OCI-LY3 (cell line): ENCODE data around the gene TMEM18.

Source experiments
- H2AFZ ChIP-seq: fragments of 200-600, 300-600 bp; shearing (Covaris generic); 2 replicates; pipeline ENCODE4 v1.6.0; 2014; ENCODE audit warnings: antibody characterized with exemption, low read depth, low read length
- H3K27ac ChIP-seq: fragments of 200-600, 300-600 bp; sonication (generic); 2 replicates; pipeline ENCODE4 v1.5.1; 2014; ENCODE audit warnings: mild to moderate bottlenecking, low read length, moderate library complexity, mixed read lengths
- H3K27me3 ChIP-seq: fragments of 200-600, 300-600 bp; sonication (generic); 2 replicates; pipeline ENCODE4 v1.6.1; 2014; ENCODE audit warnings: low read depth, low read length, mixed read lengths
- H3K36me3 ChIP-seq: fragments of 200-600, 300-600 bp; sonication (generic); replicated peaks from 2 replicates; pipeline ENCODE3; 2014; ENCODE audit warnings: low read depth, low read length, mixed read lengths
- H3K4me1 ChIP-seq: fragments of 300-600, 200-600 bp; sonication (generic); 2 replicates; pipeline ENCODE4 v1.6.1; 2014; ENCODE audit warnings: low read length, mixed read lengths
- H3K4me2 ChIP-seq: fragments of 200-600, 300-600 bp; sonication (generic); 2 replicates; pipeline ENCODE4 v1.6.1; 2014; ENCODE audit warnings: low read length, mixed read lengths
- H3K4me3 ChIP-seq: fragments of 300-600, 200-600 bp; sonication (generic); 2 replicates; pipeline ENCODE4 v1.5.1; 2014; ENCODE audit warnings: antibody characterized with exemption, mild to moderate bottlenecking, low read length, moderate library complexity
- H3K79me2 ChIP-seq: fragments of 300-600, 200-600 bp; shearing (Covaris generic); 2 replicates; pipeline ENCODE4 v1.6.1; 2014; ENCODE audit warnings: mild to moderate bottlenecking, low read length, mixed read lengths
- H3K9ac ChIP-seq: fragments of 300-600, 200-600 bp; shearing (Covaris generic); 2 replicates; pipeline ENCODE4 v1.6.0; 2014; ENCODE audit warnings: mild to moderate bottlenecking, low read length, moderate library complexity
- H3K9me3 ChIP-seq: fragments of 200-600, 300-600 bp; shearing (Covaris generic); 2 replicates; pipeline ENCODE4 v1.6.1; 2014; ENCODE audit warnings: low read length, mixed read lengths; ENCODE audit not compliant: insufficient read depth
- H4K20me1 ChIP-seq: fragments of 200-600, 300-600 bp; sonication (generic); 2 replicates; pipeline ENCODE4 v1.6.1; 2016; ENCODE audit warnings: low read length, mixed read lengths; ENCODE audit not compliant: insufficient read depth
- EZH2phosphoT487 ChIP-seq: fragments of 200-600 bp; shearing (Covaris generic); IDR thresholded peaks from 2 replicates; pipeline ENCODE4 v1.6.1; 2018; ENCODE audit warnings: antibody characterized with exemption, mixed run types, low read depth
- TF ChIP-seq, protein P1 (sequence below): fragments of 200-600, 300-600 bp; sonication (generic); IDR thresholded peaks from 2 replicates; pipeline ENCODE4 v1.5.1; 2014; ENCODE audit warnings: antibody characterized with exemption, low read length, low read depth

The TMEM18 gene

DNA sequence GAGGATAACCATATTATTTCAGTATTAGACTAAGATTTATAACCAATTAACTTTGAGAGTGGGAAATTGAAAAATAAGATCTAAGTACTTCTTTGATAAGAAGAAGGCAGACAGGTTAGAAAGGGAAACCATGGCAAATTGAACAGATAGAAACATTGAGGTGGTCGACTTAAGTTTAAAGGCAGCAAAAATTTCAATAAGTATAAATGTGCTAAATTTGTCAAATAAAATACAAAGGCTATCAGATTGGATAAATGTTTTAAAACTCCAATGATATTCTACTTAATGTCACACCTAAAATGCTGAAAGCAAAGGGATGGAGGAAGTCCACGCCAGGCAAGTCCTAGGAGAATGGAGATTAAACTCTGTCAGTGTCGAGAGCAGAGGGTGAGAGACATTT is 59.2 kb downstream of the TMEM18 start:
- Histone ChIP-seq H3K4me2 (no peak overlapping the region), H3K79me2 (no peaks in the 10 kb centered on the region), H3K36me3 (no peaks in the 10 kb centered on the region), H2AFZ (no peak overlapping the region), H3K27ac (no peak overlapping the region), H4K20me1 (no peaks in the 10 kb centered on the region), H3K4me1 (no peaks in the 10 kb centered on the region), H3K27me3 (no peaks in the 10 kb centered on the region), H3K9ac (no peak overlapping the region), H3K9me3 (no peaks in the 10 kb centered on the region), H3K4me3 (no peak overlapping the region)
- TF ChIP-seq, protein P1, sequence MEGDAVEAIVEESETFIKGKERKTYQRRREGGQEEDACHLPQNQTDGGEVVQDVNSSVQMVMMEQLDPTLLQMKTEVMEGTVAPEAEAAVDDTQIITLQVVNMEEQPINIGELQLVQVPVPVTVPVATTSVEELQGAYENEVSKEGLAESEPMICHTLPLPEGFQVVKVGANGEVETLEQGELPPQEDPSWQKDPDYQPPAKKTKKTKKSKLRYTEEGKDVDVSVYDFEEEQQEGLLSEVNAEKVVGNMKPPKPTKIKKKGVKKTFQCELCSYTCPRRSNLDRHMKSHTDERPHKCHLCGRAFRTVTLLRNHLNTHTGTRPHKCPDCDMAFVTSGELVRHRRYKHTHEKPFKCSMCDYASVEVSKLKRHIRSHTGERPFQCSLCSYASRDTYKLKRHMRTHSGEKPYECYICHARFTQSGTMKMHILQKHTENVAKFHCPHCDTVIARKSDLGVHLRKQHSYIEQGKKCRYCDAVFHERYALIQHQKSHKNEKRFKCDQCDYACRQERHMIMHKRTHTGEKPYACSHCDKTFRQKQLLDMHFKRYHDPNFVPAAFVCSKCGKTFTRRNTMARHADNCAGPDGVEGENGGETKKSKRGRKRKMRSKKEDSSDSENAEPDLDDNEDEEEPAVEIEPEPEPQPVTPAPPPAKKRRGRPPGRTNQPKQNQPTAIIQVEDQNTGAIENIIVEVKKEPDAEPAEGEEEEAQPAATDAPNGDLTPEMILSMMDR = no peak
- TF ChIP-seq EZH2phosphoT487 = no peak
